GM23248 (cell line): Measurements from ENCODE around the gene PPP1R27. TPM values are rescaled to one million over a fixed set of nuclear protein-coding genes. Genes with fewer than 3 reads are reported as not detected.
"Not testable (repeated sequence)": the region's sequence is repeated elsewhere in the genome, so short reads cannot be mapped to it uniquely, and the experiment has no call there.

Source experiments
- DNase-seq: peaks from one replicate; pipeline ENCODE4 v3.0.0-alpha.2; 2015
- H2AFZ ChIP-seq: fragments of 200-600 bp; sonication (generic); 2 replicates; pipeline ENCODE4 v1.6.1; 2016; ENCODE audit warnings: antibody characterized with exemption
- H3F3A ChIP-seq: fragments of 200-600 bp; sonication (generic); 2 replicates; pipeline ENCODE4 v1.6.1; 2016; ENCODE audit warnings: mild to moderate bottlenecking, antibody characterized with exemption, mixed run types; ENCODE audit not compliant: insufficient read depth
- H3K27ac ChIP-seq: fragments of 200-600 bp; sonication (generic); 2 replicates; pipeline ENCODE4 v1.5.1; 2016; ENCODE audit warnings: mild to moderate bottlenecking
- H3K27me3 ChIP-seq: fragments of 200-600 bp; sonication (generic); replicated peaks from 2 replicates; pipeline ENCODE4 v1.6.1; 2016; ENCODE audit warnings: mild to moderate bottlenecking; ENCODE audit not compliant: insufficient read depth
- H3K36me3 ChIP-seq: fragments of 200-600 bp; sonication (generic); 2 replicates; pipeline ENCODE4 v1.6.1; 2016; ENCODE audit warnings: low read depth, mild to moderate bottlenecking
- H3K4me1 ChIP-seq: fragments of 200-600 bp; sonication (generic); 2 replicates; pipeline ENCODE4 v1.6.1; 2016; ENCODE audit warnings: mild to moderate bottlenecking; ENCODE audit not compliant: insufficient read depth
- H3K4me2 ChIP-seq: fragments of 200-600 bp; sonication (generic); one replicate; pipeline ENCODE4 v1.6.1; 2016; ENCODE audit warnings: mild to moderate bottlenecking; ENCODE audit not compliant: unreplicated experiment
- H3K4me3 ChIP-seq: fragments of 200-600 bp; sonication (generic); 2 replicates; pipeline ENCODE4 v1.5.1; 2016; ENCODE audit warnings: mild to moderate bottlenecking
- H3K79me2 ChIP-seq: fragments of 200-600 bp; sonication (generic); 2 replicates; pipeline ENCODE4 v1.6.1; 2016; ENCODE audit warnings: mild to moderate bottlenecking; ENCODE audit not compliant: insufficient read depth
- H3K9ac ChIP-seq: fragments of 200-600 bp; sonication (generic); 2 replicates; pipeline ENCODE4 v1.6.1; 2016; ENCODE audit warnings: mild to moderate bottlenecking
- H3K9me2 ChIP-seq: fragments of 200-600 bp; sonication (generic); 2 replicates; pipeline ENCODE4 v1.6.1; 2016; ENCODE audit warnings: mixed run types, mild to moderate bottlenecking, moderate library complexity; ENCODE audit not compliant: insufficient read depth
- H3K9me3 ChIP-seq: fragments of 200-600 bp; sonication (generic); one replicate; pipeline ENCODE4 v1.6.1; 2017; ENCODE audit warnings: low read depth
- H4K20me1 ChIP-seq: fragments of 200-600 bp; sonication (generic); 2 replicates; pipeline ENCODE4 v1.6.0; 2016; ENCODE audit not compliant: insufficient read depth
- EZH2 ChIP-seq: fragments of 200-600 bp; sonication (generic); IDR thresholded peaks from 2 replicates; pipeline ENCODE4 v1.6.1; 2018; ENCODE audit warnings: antibody characterized with exemption, mild to moderate bottlenecking; ENCODE audit not compliant: insufficient read depth, poor library complexity, severe bottlenecking
- EZH2phosphoT487 ChIP-seq: fragments of 200-600 bp; sonication (generic); IDR thresholded peaks from 2 replicates; pipeline ENCODE4 v1.6.1; 2018; ENCODE audit warnings: antibody characterized with exemption, moderate library complexity, mild to moderate bottlenecking, low read depth; ENCODE audit not compliant: insufficient read depth
- WGBS, 2 experiments: methylation state at CpG; one replicate each; pipeline ENCODE4 v1.1.6; 2015 to 2017; ENCODE audit warnings: low lambda C conversion rate in 2 of 2, low coverage in 1 of 2; ENCODE audit errors: missing lambda C conversion rate in 2 of 2; 5-methylcytosine and 5-hydroxymethylcytosine counted together
- in situ Hi-C: fragments of 300-500 bp; cut with MboI; formaldehyde crosslinking; loops from 2 replicates; pipeline ENCODE4 v1.15.0; 2020
- polyA plus RNA-seq: library from polyadenylated mRNA; unstranded; fragments of >200 nt; fragmentation: Nextera tagmentation; extraction: Ambion mirVana; gene quantifications from 2 replicates; pipeline ENCODE4 v1.2.1, GENCODE V29; 2016
- total RNA-seq: library from RNA; depleted of rRNA; stranded (reverse); fragments of >200 nt; shearing (Covaris generic); gene quantifications from 2 replicates; pipeline ENCODE4 v1.2.3, GENCODE V29; 2014

The PPP1R27 gene
- total and polyA plus RNA-seq, 2 experiments from 2014 or later: not detected

- H3K4me3 ChIP-seq: no peak overlapping the region
Measured at GRCh38 chr17:81842725-81843504, 8.1 kb upstream of the PPP1R27 start.

GRCh38 chr17:81842378-81842724 lies 7.5 kb upstream of the PPP1R27 start:
- in situ Hi-C loops: no loop called here
- H3F3A ChIP-seq: peaks cover 44% of the 10 kb centered on the region
- H3K27me3 ChIP-seq: no peaks in the 10 kb centered on the region
- no peak overlapping the region for H3K27ac ChIP-seq
- H3K9me3 ChIP-seq: no peaks in the 10 kb centered on the region
- no peaks in the 10 kb centered on the region for H4K20me1 ChIP-seq
- TF ChIP-seq EZH2 (no peak), EZH2phosphoT487 (no peak)
- peaks cover 18% of the 10 kb centered on the region; the same call in 1 of the 2 replicates for H3K36me3 ChIP-seq
- 85 to 92% methylated on average over 11 of the region's 11 CpGs for WGBS, 2 experiments
- no peak overlapping the region for H3K4me2 ChIP-seq
- no peaks in the 10 kb centered on the region for H3K4me1 ChIP-seq
- H3K79me2 ChIP-seq: peaks cover 12% of the 10 kb centered on the region
- no peaks in the 10 kb centered on the region for H3K9me2 ChIP-seq
- H2AFZ ChIP-seq: no peak overlapping the region
- no peak for DNase-seq
- no peak overlapping the region for H3K4me3 ChIP-seq
- no peak overlapping the region for H3K9ac ChIP-seq

More at GRCh38 chr17:81842725-81843504, 8.1 kb upstream of the PPP1R27 start:
- H3K4me2 ChIP-seq: no peak overlapping the region
- no peaks in the 10 kb centered on the region for H3K27me3 ChIP-seq
- WGBS, 2 experiments: 73% methylated on average over 21 of the region's 21 CpGs
- H2AFZ ChIP-seq: no peak overlapping the region
- no peak overlapping the region for H3K9ac ChIP-seq
- no peaks in the 10 kb centered on the region for H3K9me3 ChIP-seq
- no peaks in the 10 kb centered on the region for H3K9me2 ChIP-seq
- peaks cover 21% of the 10 kb centered on the region; the same call in 1 of the 2 replicates for H3K36me3 ChIP-seq
- DNase-seq: peak; percentile 49
- TF ChIP-seq EZH2: no peak
- TF ChIP-seq EZH2phosphoT487: no peak
- in situ Hi-C loops: no loop called here
- no peaks in the 10 kb centered on the region for H3K4me1 ChIP-seq
- peak overlapping the region; percentile 19; the same call in 1 of the 2 replicates for H3K27ac ChIP-seq
- peaks cover 15% of the 10 kb centered on the region for H3K79me2 ChIP-seq
- H3F3A ChIP-seq: peaks cover 45% of the 10 kb centered on the region
- H4K20me1 ChIP-seq: no peaks in the 10 kb centered on the region

- no peak for TF ChIP-seq EZH2phosphoT487
- TF ChIP-seq EZH2: no peak
- Histone ChIP-seq H2AFZ (no peak overlapping the region), H3K4me3 (no peak overlapping the region), H3K79me2 (peaks cover 7% of the 10 kb centered on the region; the same call in 1 of the 2 replicates), H3K27ac (no peak overlapping the region), H3K4me2 (no peak overlapping the region), H3K4me1 (no peaks in the 10 kb centered on the region), H3K9me2 (no peaks in the 10 kb centered on the region), H3K27me3 (no peaks in the 10 kb centered on the region), H3F3A (peaks cover 41% of the 10 kb centered on the region), H3K36me3 (peaks cover 18% of the 10 kb centered on the region; the same call in 1 of the 2 replicates), H3K9ac (no peak overlapping the region), H4K20me1 (no peaks in the 10 kb centered on the region), H3K9me3 (no peaks in the 10 kb centered on the region)
- WGBS, 2 experiments: 86 to 91% methylated on average over 15 of the region's 15 CpGs
- in situ Hi-C loops: no loop called here
- DNase-seq: no peak
Measured at GRCh38 chr17:81841866-81842265, 7.0 kb upstream of the PPP1R27 start.

DNA sequence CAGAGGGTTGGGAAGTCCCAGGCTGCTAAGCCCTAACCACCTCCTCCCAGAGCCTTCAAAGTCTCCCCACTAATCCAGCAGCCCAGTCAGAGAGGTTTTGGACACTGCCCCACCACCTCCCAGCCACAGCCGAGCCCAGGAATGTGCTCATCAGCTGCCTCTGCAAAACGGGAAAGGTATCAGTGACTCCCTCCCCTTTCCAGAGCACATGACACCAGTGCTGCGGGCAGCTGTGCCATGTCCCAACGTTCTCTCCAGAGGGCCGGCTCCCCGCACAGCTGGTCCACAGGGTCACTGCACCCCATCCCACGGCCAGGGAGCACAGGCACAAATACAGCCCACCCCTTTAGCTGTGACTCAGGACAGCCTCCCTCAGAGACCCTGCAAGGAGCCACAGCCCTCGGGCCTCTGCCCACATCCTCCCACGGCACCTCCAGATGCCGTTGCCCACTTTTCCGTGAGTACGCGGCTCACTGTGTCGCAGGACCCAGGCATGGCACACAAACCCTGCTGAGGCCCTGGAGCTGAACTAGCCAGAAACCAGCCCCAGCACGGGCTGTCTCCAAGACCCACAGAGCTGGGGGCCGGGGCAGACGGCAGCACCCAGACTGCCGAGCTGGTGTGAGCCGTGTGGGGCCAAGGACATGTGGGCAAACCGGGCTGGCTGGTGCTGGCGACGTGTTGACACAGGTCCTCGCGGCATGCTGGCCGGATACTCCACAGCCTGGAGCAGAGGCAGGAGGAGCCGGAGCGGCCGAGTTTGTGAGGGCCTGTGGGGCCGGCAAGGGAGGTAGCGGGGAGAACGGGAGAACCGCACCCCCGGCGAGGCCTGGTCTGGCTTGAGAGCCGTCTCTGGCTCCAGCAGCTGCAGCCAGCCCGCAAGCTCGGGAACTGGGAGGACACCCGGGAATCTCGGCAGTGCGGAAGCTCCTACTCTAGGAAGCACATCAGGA lies 6.3 kb upstream of the PPP1R27 start:
- H3F3A ChIP-seq: peaks cover 34% of the 10 kb centered on the region
- H3K4me1 ChIP-seq: no peaks in the 10 kb centered on the region
- no peaks in the 10 kb centered on the region for H3K79me2 ChIP-seq
- no peak overlapping the region for H3K4me2 ChIP-seq
- no peak overlapping the region for H3K4me3 ChIP-seq
- H3K27me3 ChIP-seq: no peaks in the 10 kb centered on the region
- in situ Hi-C loops: no loop called here
- no peaks in the 10 kb centered on the region for H3K9me3 ChIP-seq
- no peak for TF ChIP-seq EZH2
- TF ChIP-seq EZH2phosphoT487: no peak
- no peak for DNase-seq
- 79 to 81% methylated on average over 38 to 39 of the region's 40 CpGs for WGBS, 2 experiments
- H3K9ac ChIP-seq: no peak overlapping the region
- no peak overlapping the region for H3K27ac ChIP-seq
- no peak overlapping the region for H2AFZ ChIP-seq
- no peaks in the 10 kb centered on the region for H4K20me1 ChIP-seq
- H3K9me2 ChIP-seq: no peaks in the 10 kb centered on the region
- H3K36me3 ChIP-seq: peaks cover 15% of the 10 kb centered on the region; the same call in 1 of the 2 replicates

GRCh38 chr17:81840059-81840458 lies 5.2 kb upstream of the PPP1R27 start:
- H4K20me1 ChIP-seq, DNase-seq, H3K27ac ChIP-seq, H3K4me3 ChIP-seq, H3K27me3 ChIP-seq, H3K36me3 ChIP-seq, in situ Hi-C loops, H3K9me2 ChIP-seq, H3K4me2 ChIP-seq, H3K9ac ChIP-seq, H2AFZ ChIP-seq, H3K79me2 ChIP-seq, H3K9me3 ChIP-seq, H3K4me1 ChIP-seq: not testable (repeated sequence)
- peaks cover 27% of the 10 kb centered on the region for H3F3A ChIP-seq
- 95 to 99% methylated on average over 5 of the region's 5 CpGs for WGBS, 2 experiments
